Mammary epithelial cell (primary cell): Measurements from ENCODE around the gene AKAP7.
"Not testable (repeated sequence)": the region's sequence is repeated elsewhere in the genome, so short reads cannot be mapped to it uniquely, and the experiment has no call there.

Experiments used
- EZH2 ChIP-seq: IDR thresholded peaks from 2 replicates; pipeline ENCODE4 v1.6.1; 2012; ENCODE audit warnings: low read length, inconsistent platforms, borderline replicate concordance
- TF ChIP-seq, protein P1 (sequence below), 2 donors: IDR thresholded peaks in 1 of 2; conservative IDR thresholded peaks in 1 of 2; 2 replicates each; pipeline ENCODE4 v1.5.1; 2011 to 2012; ENCODE audit warnings: inconsistent platforms in 2 of 2, low read length in 2 of 2, mild to moderate bottlenecking in 2 of 2, control low read depth in 1 of 2, low read depth in 1 of 2; ENCODE audit not compliant: insufficient read depth in 1 of 2; ENCODE audit errors: extremely low read depth in 1 of 2

GRCh38 chr6:131091944-131092343, 43.3 kb upstream of the AKAP7 start:
- not testable (repeated sequence) for TF ChIP-seq EZH2
- TF ChIP-seq, protein P1, sequence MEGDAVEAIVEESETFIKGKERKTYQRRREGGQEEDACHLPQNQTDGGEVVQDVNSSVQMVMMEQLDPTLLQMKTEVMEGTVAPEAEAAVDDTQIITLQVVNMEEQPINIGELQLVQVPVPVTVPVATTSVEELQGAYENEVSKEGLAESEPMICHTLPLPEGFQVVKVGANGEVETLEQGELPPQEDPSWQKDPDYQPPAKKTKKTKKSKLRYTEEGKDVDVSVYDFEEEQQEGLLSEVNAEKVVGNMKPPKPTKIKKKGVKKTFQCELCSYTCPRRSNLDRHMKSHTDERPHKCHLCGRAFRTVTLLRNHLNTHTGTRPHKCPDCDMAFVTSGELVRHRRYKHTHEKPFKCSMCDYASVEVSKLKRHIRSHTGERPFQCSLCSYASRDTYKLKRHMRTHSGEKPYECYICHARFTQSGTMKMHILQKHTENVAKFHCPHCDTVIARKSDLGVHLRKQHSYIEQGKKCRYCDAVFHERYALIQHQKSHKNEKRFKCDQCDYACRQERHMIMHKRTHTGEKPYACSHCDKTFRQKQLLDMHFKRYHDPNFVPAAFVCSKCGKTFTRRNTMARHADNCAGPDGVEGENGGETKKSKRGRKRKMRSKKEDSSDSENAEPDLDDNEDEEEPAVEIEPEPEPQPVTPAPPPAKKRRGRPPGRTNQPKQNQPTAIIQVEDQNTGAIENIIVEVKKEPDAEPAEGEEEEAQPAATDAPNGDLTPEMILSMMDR (conservative IDR thresholded peaks at IDR 0.05 in 1 of 2, IDR thresholded peaks at IDR 0.05 in 1 of 2; ENCODE audit: extremely low read depth in 1 of 2, insufficient read depth in 1 of 2, low read depth in 1 of 2, low read length in 2 of 2), result not testable (repeated sequence)
